ENCODE measurements around the gene VANGL2. TPM values are rescaled to one million over a fixed set of nuclear protein-coding genes. Genes with fewer than 3 reads are reported as not detected.

The VANGL2 gene
- total and polyA plus RNA-seq, 2 experiments from 2014 or later, result 17.7 to 51.3 TPM

- Histone ChIP-seq H3K4me1 (ENCODE audit: insufficient read depth) (peaks cover 74% of the 10 kb centered on the region), H3K27me3 (ENCODE audit: insufficient read depth) (no peaks in the 10 kb centered on the region), H3K36me3 (ENCODE audit: insufficient read depth) (no peaks in the 10 kb centered on the region), H3K27ac (ENCODE audit: low read depth) (no peak overlapping the region), H3F3A (replicated peaks; ENCODE audit: low read depth) (0 out of 2 replicates have a peak, but pooled peaks cover 3% of the 10 kb centered on the region), H3K4me2 (no peak overlapping the region), H3K79me2 (replicated peaks; ENCODE audit: insufficient read depth) (peaks cover 99% of the 10 kb centered on the region), H3K9me2 (ENCODE audit: insufficient read depth) (no peaks in the 10 kb centered on the region), H3K4me3 (no peak overlapping the region), H4K20me1 (replicated peaks; ENCODE audit: insufficient read depth) (peaks cover 24% of the 10 kb centered on the region; the same call in 1 of the 2 replicates), H2AFZ (no peak overlapping the region)
- Mint-ChIP-seq H3K4me1 (peaks cover 93% of the 10 kb centered on the region), H3K9me3 (no peaks in the 10 kb centered on the region), H3K4me3 (no peak overlapping the region), H3K27me3 (ENCODE audit: insufficient read depth, low read depth, poor library complexity) (peaks cover 8% of the 10 kb centered on the region), H3K36me3 (ENCODE audit: low read depth) (peaks cover 16% of the 10 kb centered on the region), H3K27ac (no peak overlapping the region)
- ATAC-seq (no peak), DNase-seq (ENCODE audit: low spot score) (no peak)
- no peak for TF ChIP-seq EZH2 (IDR thresholded peaks at IDR 0.05; ENCODE audit: low read depth, unreplicated experiment)
- no peak for TF ChIP-seq CREB1 (CRISPR knock-in tag; IDR thresholded peaks at IDR 0.05; ENCODE audit: low read depth)
- TF ChIP-seq STAT1 (IDR thresholded peaks at IDR 0.05; ENCODE audit: unreplicated experiment), result no peak
- TF ChIP-seq ZNF462 (CRISPR knock-in tag; IDR thresholded peaks at IDR 0.05), result no peak
- no peak for TF ChIP-seq REST (IDR thresholded peaks at IDR 0.05; ENCODE audit: unreplicated experiment)
- no peak for TF ChIP-seq JUNB (IDR thresholded peaks at IDR 0.05; ENCODE audit: unreplicated experiment)
- no peak for TF ChIP-seq POLR2AphosphoS5 (IDR thresholded peaks at IDR 0.05; ENCODE audit: low read depth)
- no peak for TF ChIP-seq CTCF (conservative IDR thresholded peaks at IDR 0.05; ENCODE audit: low read depth in 2 of 2)
- TF ChIP-seq ETS1 (IDR thresholded peaks at IDR 0.05), result no peak
Measured at GRCh38 chr1:160406131-160406968, 6.0 kb downstream of the VANGL2 start.

Measured in GM23338 (cell line).